SU-DHL-6 (cell line): ENCODE results near the gene CFAP43.

Experiments used
- H2AFZ ChIP-seq: fragments of 200-600 bp; sonication (generic); 2 replicates; pipeline ENCODE4 v1.6.1; 2014; ENCODE audit warnings: low read depth, mild to moderate bottlenecking, moderate library complexity, mixed read lengths, antibody characterized with exemption, low read length; ENCODE audit not compliant: severe bottlenecking
- H3F3A ChIP-seq: fragments of 200-600 bp; shearing (Covaris generic); 2 replicates; pipeline ENCODE4 v1.6.0; 2016; ENCODE audit warnings: antibody characterized with exemption, mild to moderate bottlenecking; ENCODE audit not compliant: insufficient read depth
- H3K27ac ChIP-seq: fragments of 200-600 bp; sonication (generic); 2 replicates; pipeline ENCODE4 v1.5.1; 2016; ENCODE audit warnings: low read depth, mild to moderate bottlenecking, low read length, moderate library complexity, mixed read lengths
- H3K27me3 ChIP-seq: fragments of 200-600 bp; sonication (generic), shearing (Covaris generic); 2 replicates; pipeline ENCODE4 v1.6.0; 2014; ENCODE audit warnings: mild to moderate bottlenecking, low read length
- H3K36me3 ChIP-seq: fragments of 200-600 bp; sonication (generic); 2 replicates; pipeline ENCODE4 v1.6.1; 2014; ENCODE audit warnings: mild to moderate bottlenecking, low read length, mixed read lengths
- H3K4me2 ChIP-seq: fragments of 300-600, 200-600 bp; shearing (Covaris generic), sonication (generic); 2 replicates; pipeline ENCODE4 v1.6.0; 2014; ENCODE audit warnings: low read length, low read depth, mild to moderate bottlenecking; ENCODE audit not compliant: poor library complexity, severe bottlenecking
- H3K4me3 ChIP-seq: fragments of 200-600 bp; sonication (generic); 2 replicates; pipeline ENCODE4 v1.5.1; 2014; ENCODE audit warnings: antibody characterized with exemption, low read length, mild to moderate bottlenecking, mixed read lengths; ENCODE audit not compliant: insufficient read depth, poor library complexity, severe bottlenecking
- H3K79me2 ChIP-seq: fragments of 200-600 bp; sonication (generic); 2 replicates; pipeline ENCODE4 v1.6.1; 2014; ENCODE audit warnings: mild to moderate bottlenecking, low read length, moderate library complexity; ENCODE audit not compliant: insufficient read depth
- H3K9ac ChIP-seq: fragments of 200-600 bp; sonication (generic); 2 replicates; pipeline ENCODE4 v1.7.0; 2014; ENCODE audit warnings: mild to moderate bottlenecking, low read length
- H3K9me2 ChIP-seq: fragments of 200-600 bp; sonication (generic); replicated peaks from 2 replicates; pipeline ENCODE4 v1.6.1; 2014; ENCODE audit warnings: low read length; ENCODE audit not compliant: insufficient read depth
- H3K9me3 ChIP-seq: fragments of 200-600 bp; sonication (generic); 2 replicates; pipeline ENCODE4 v1.6.1; 2014; ENCODE audit warnings: low read length, mixed read lengths; ENCODE audit not compliant: insufficient read depth
- H4K20me1 ChIP-seq: fragments of 200-600 bp; sonication (generic); 2 replicates; pipeline ENCODE4 v1.6.1; 2014; ENCODE audit warnings: low read depth, mild to moderate bottlenecking, antibody characterized with exemption, low read length, moderate library complexity, mixed read lengths
- CTCF ChIP-seq: fragments of 200-600 bp; sonication (generic); IDR thresholded peaks from one replicate; pipeline ENCODE4 v1.5.1; 2017; ENCODE audit warnings: antibody characterized with exemption, mild to moderate bottlenecking, low read length, moderate library complexity; ENCODE audit not compliant: insufficient read depth, poor library complexity, severe bottlenecking
- EZH2phosphoT487 ChIP-seq: fragments of 200-600 bp; sonication (generic), shearing (Covaris generic); conservative IDR thresholded peaks from 2 replicates; pipeline ENCODE4 v1.6.1; 2018; ENCODE audit warnings: mild to moderate bottlenecking, antibody characterized with exemption, low read length, moderate library complexity, mixed read lengths

The CFAP43 gene

DNA sequence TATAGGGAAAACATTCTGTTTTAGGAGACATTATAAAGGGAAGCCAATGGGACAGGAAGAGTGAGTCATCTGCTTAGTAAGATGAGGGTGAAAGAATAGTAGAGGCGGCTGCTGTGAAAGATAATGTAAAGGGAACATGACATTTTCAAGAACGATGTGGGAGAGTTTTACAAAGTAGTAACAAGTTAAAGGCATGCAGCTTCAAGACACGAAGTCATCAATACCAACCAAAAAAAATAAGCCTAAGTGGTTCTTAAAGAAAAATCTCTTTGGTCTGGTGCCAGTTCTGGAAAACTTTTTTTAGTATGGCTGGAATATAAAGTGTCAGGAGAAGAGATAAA is 28.6 kb upstream of the CFAP43 start:
- Histone ChIP-seq H3K36me3 (no peaks in the 10 kb centered on the region), H3K4me2 (no peak overlapping the region), H3K9me2 (no peaks in the 10 kb centered on the region), H2AFZ (no peak overlapping the region), H4K20me1 (peaks cover 13% of the 10 kb centered on the region; the same call in 1 of the 2 replicates), H3K27me3 (no peaks in the 10 kb centered on the region), H3F3A (no peaks in the 10 kb centered on the region), H3K9me3 (no peaks in the 10 kb centered on the region), H3K27ac (no peak overlapping the region), H3K79me2 (peaks cover 48% of the 10 kb centered on the region), H3K9ac (no peak overlapping the region), H3K4me3 (no peak overlapping the region)
- no peak for TF ChIP-seq EZH2phosphoT487
- no peak for TF ChIP-seq CTCF

GRCh38 chr10:104259999-104260774 is 28.0 kb upstream of the CFAP43 start:
- no peaks in the 10 kb centered on the region for H3F3A ChIP-seq
- H3K9me2 ChIP-seq: no peaks in the 10 kb centered on the region
- H3K79me2 ChIP-seq: peaks cover 43% of the 10 kb centered on the region
- H3K4me2 ChIP-seq: no peak overlapping the region
- no peak overlapping the region for H3K4me3 ChIP-seq
- no peak overlapping the region for H3K9ac ChIP-seq
- no peaks in the 10 kb centered on the region for H3K9me3 ChIP-seq
- H3K36me3 ChIP-seq: no peaks in the 10 kb centered on the region
- TF ChIP-seq CTCF (no peak), EZH2phosphoT487 (no peak)
- no peak overlapping the region for H2AFZ ChIP-seq
- H4K20me1 ChIP-seq: peaks cover 16% of the 10 kb centered on the region; the same call in 1 of the 2 replicates
- H3K27ac ChIP-seq: no peak overlapping the region
- H3K27me3 ChIP-seq: no peaks in the 10 kb centered on the region

DNA sequence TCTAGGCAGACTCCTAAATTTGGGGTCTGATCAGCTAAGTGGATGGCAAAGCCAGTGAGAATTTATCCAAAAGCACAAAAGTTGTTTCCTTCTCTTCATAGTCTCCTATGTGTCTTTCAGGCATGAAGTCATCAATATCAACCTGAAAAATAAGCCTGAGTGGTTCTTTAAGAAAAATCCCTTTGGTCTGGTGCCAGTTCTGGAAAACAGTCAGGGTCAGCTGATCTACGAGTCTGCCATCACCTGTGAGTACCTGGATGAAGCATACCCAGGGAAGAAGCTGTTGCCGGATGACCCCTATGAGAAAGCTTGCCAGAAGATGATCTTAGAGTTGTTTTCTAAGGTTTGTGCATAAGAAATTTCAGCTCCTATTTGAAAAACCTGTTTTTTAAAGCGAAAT is 27.3 kb upstream of the CFAP43 start:
- Histone ChIP-seq H3K4me2 (no peak overlapping the region), H3K36me3 (no peaks in the 10 kb centered on the region), H3F3A (no peaks in the 10 kb centered on the region), H4K20me1 (peaks cover 16% of the 10 kb centered on the region; the same call in 1 of the 2 replicates), H3K27me3 (no peaks in the 10 kb centered on the region), H3K27ac (no peak overlapping the region), H3K9me2 (no peaks in the 10 kb centered on the region), H3K4me3 (no peak overlapping the region), H2AFZ (no peak overlapping the region), H3K9me3 (no peaks in the 10 kb centered on the region), H3K9ac (no peak overlapping the region), H3K79me2 (peaks cover 35% of the 10 kb centered on the region)
- no peak for TF ChIP-seq CTCF
- TF ChIP-seq EZH2phosphoT487: no peak
